ENCODE data around the gene PARD3. TPM values are rescaled to one million over a fixed set of nuclear protein-coding genes. Genes with fewer than 3 reads are reported as not detected.

Gene PARD3
- total RNA-seq, 6 donors from 2014 or later = 30.6 to 108 (median 50.6) TPM

- Histone ChIP-seq H3K4me1 (peaks cover 12 to 27% (median 15%) of the 10 kb centered on the region in 4 donors), H3K36me3 (no peaks in the 10 kb centered on the region), H3K27ac (no peak overlapping the region), H3K27me3 (no peaks in the 10 kb centered on the region), H3K9me3 (no peaks in the 10 kb centered on the region), H3K4me3 (no peak overlapping the region)
- no peak for ATAC-seq (ENCODE audit: low FRiP score in 2 of 2)
- TF ChIP-seq POLR2AphosphoS5 (IDR thresholded peaks at IDR 0.05) (no peak), CTCF (IDR thresholded peaks at IDR 0.05) (no peak), EP300 (IDR thresholded peaks at IDR 0.05) (no peak), POLR2A (IDR thresholded peaks at IDR 0.05) (no peak)
- WGBS, 2 donors = 96 to 98% methylated on average over 6 of the region's 6 CpGs
- DNase-seq = no peak
Observed at GRCh38 chr10:34635111-34635510, 180.0 kb downstream of the PARD3 start.

- TF ChIP-seq EP300 (IDR thresholded peaks at IDR 0.05) (no peak), POLR2AphosphoS5 (IDR thresholded peaks at IDR 0.05) (no peak), POLR2A (IDR thresholded peaks at IDR 0.05) (no peak), CTCF (IDR thresholded peaks at IDR 0.05) (no peak)
- H3K4me1 ChIP-seq = peaks cover 11 to 29% (median 14%) of the 10 kb centered on the region in 4 donors
- no peak overlapping the region for H3K4me3 ChIP-seq
- 87 to 88% methylated on average over 10 of the region's 10 CpGs for WGBS, 2 donors
- ATAC-seq (ENCODE audit: low FRiP score in 2 of 2) = no peak
- no peaks in the 10 kb centered on the region for H3K36me3 ChIP-seq
- no peaks in the 10 kb centered on the region for H3K27me3 ChIP-seq
- DNase-seq = no peak
- H3K9me3 ChIP-seq = no peaks in the 10 kb centered on the region
- no peak overlapping the region for H3K27ac ChIP-seq
Observed at GRCh38 chr10:34633374-34633773, 181.7 kb downstream of the PARD3 start.

GRCh38 chr10:34629084-34629483, 186.0 kb downstream of the PARD3 start:
- WGBS, 2 donors = 79 to 80% methylated on average over 5 of the region's 5 CpGs
- no peaks in the 10 kb centered on the region for H3K27me3 ChIP-seq
- H3K36me3 ChIP-seq = no peaks in the 10 kb centered on the region
- H3K4me1 ChIP-seq = peaks cover 0 to 13% (median 10%) of the 10 kb centered on the region in 4 donors
- DNase-seq = no peak
- no peak for ATAC-seq (ENCODE audit: low FRiP score in 2 of 2)
- H3K27ac ChIP-seq = no peak overlapping the region
- no peaks in the 10 kb centered on the region for H3K9me3 ChIP-seq
- H3K4me3 ChIP-seq = no peak overlapping the region
- no peak for TF ChIP-seq CTCF (IDR thresholded peaks at IDR 0.05)
- no peak for TF ChIP-seq POLR2A (IDR thresholded peaks at IDR 0.05)
- TF ChIP-seq POLR2AphosphoS5 (IDR thresholded peaks at IDR 0.05) = no peak
- no peak for TF ChIP-seq EP300 (IDR thresholded peaks at IDR 0.05)

- peak; percentile 63 to 85 for ATAC-seq (ENCODE audit: low FRiP score in 2 of 2)
- Histone ChIP-seq H3K4me3 (no peak overlapping the region), H3K27me3 (no peaks in the 10 kb centered on the region), H3K4me1 (peaks cover 0 to 13% (median 10%) of the 10 kb centered on the region in 4 donors), H3K36me3 (no peaks in the 10 kb centered on the region), H3K9me3 (no peaks in the 10 kb centered on the region), H3K27ac (no peak overlapping the region)
- TF ChIP-seq POLR2AphosphoS5 (IDR thresholded peaks at IDR 0.05) (peak in 1 of 2 donors; percentile 7), POLR2A (IDR thresholded peaks at IDR 0.05) (no peak)
- DNase-seq = peak in 1 of 2 donors; percentile 65
- 34 to 39% methylated on average over 7 to 8 of the region's 8 CpGs for WGBS, 2 donors
Observed at GRCh38 chr10:34628174-34628796, 186.8 kb downstream of the PARD3 start.

GRCh38 chr10:34627741-34628140, 187.4 kb downstream of the PARD3 start:
- Histone ChIP-seq H3K4me1 (peaks cover 0 to 13% (median 10%) of the 10 kb centered on the region in 4 donors), H3K27me3 (no peaks in the 10 kb centered on the region), H3K4me3 (no peak overlapping the region), H3K36me3 (no peaks in the 10 kb centered on the region), H3K27ac (no peak overlapping the region), H3K9me3 (no peaks in the 10 kb centered on the region)
- DNase-seq = no peak
- WGBS, 2 donors = 80 to 83% methylated on average over 3 of the region's 3 CpGs
- no peak for ATAC-seq (ENCODE audit: low FRiP score in 2 of 2)
- TF ChIP-seq EP300 (IDR thresholded peaks at IDR 0.05) = no peak

- H3K4me3 ChIP-seq = no peak overlapping the region
- no peak overlapping the region for H3K27ac ChIP-seq
- no peak for ATAC-seq (ENCODE audit: low FRiP score in 2 of 2)
- H3K36me3 ChIP-seq = no peaks in the 10 kb centered on the region
- DNase-seq = no peak
- WGBS, 2 donors = 78 to 85% methylated on average over 6 of the region's 6 CpGs
- H3K27me3 ChIP-seq = no peaks in the 10 kb centered on the region
- peaks cover 0 to 13% (median 10%) of the 10 kb centered on the region in 4 donors for H3K4me1 ChIP-seq
- no peaks in the 10 kb centered on the region for H3K9me3 ChIP-seq
- TF ChIP-seq CTCF (IDR thresholded peaks at IDR 0.05) = no peak
- TF ChIP-seq EP300 (IDR thresholded peaks at IDR 0.05) = no peak
- no peak for TF ChIP-seq POLR2AphosphoS5 (IDR thresholded peaks at IDR 0.05)
- no peak for TF ChIP-seq POLR2A (IDR thresholded peaks at IDR 0.05)
Observed at GRCh38 chr10:34627331-34627730, 187.8 kb downstream of the PARD3 start.
